H1 (cell line): ENCODE measurements around the gene PDSS1.

Experiments used
- CHD2 ChIP-seq: IDR thresholded peaks from 2 replicates; pipeline ENCODE4 v1.6.1; 2012; ENCODE audit warnings: low read length, improper control_type of control experiment
- EP300 ChIP-seq, 2 experiments: IDR thresholded peaks; 1 replicate in 1 of 2; 2 replicates in 1 of 2; pipeline ENCODE4 v1.6.1; 2011 to 2012; ENCODE audit warnings: low read depth in 2 of 2, low read length in 2 of 2, mild to moderate bottlenecking in 2 of 2, borderline replicate concordance in 1 of 2, inconsistent platforms in 1 of 2, moderate library complexity in 1 of 2
- PHF8 ChIP-seq: fragments of 200-600 bp; sonication (generic); conservative IDR thresholded peaks from 2 replicates; pipeline ENCODE4 v1.7.1; 2012; ENCODE audit warnings: low read depth, mild to moderate bottlenecking, inconsistent platforms, low read length, moderate library complexity

- TF ChIP-seq CHD2 (no peak), EP300 (IDR thresholded peaks at IDR 0.05; ENCODE audit: borderline replicate concordance in 1 of 2, low read depth in 2 of 2, low read length in 2 of 2) (no peak), PHF8 (no peak)
Observed at GRCh38 chr10:26706206-26706605, 8.7 kb downstream of the PDSS1 start.
